Left ventricle myocardium inferior (tissue), 1 donor: Measurements from ENCODE around the gene SPATA6L. TPM values are rescaled to one million over a fixed set of nuclear protein-coding genes. Genes with fewer than 3 reads are reported as not detected.
A peak's percentile ranks its signal among the peaks of the same experiment; 100 is the strongest.
"Not testable (repeated sequence)": the region's sequence is repeated elsewhere in the genome, so short reads cannot be mapped to it uniquely, and the experiment has no call there.

Source experiments
- DNase-seq: peaks from one replicate; pipeline ENCODE4 v3.0.0-alpha.2; 2020
- H3K27ac ChIP-seq: fragments of 200-600 bp; replicated peaks from 2 replicates; pipeline ENCODE4 v1.8.0; 2021
- H3K27me3 ChIP-seq: fragments of 200-600 bp; 2 replicates; pipeline ENCODE4 v1.8.0; 2021; ENCODE audit warnings: low read depth
- H3K36me3 ChIP-seq: fragments of 200-600 bp; 2 replicates; pipeline ENCODE4 v1.8.0; 2021
- H3K4me1 ChIP-seq: fragments of 200-600 bp; 2 replicates; pipeline ENCODE4 v1.8.0; 2021
- H3K4me3 ChIP-seq: fragments of 200-600 bp; 2 replicates; pipeline ENCODE4 v1.8.0; 2021; ENCODE audit warnings: mild to moderate bottlenecking, moderate library complexity
- H3K9me3 ChIP-seq: fragments of 200-600 bp; replicated peaks from 2 replicates; pipeline ENCODE4 v1.8.0; 2021
- intact Hi-C: fragments of 100-400 bp; cut with micrococcal nuclease; formaldehyde crosslinking; loops from one replicate; pipeline ENCODE4 v1.11.0; 2022
- total RNA-seq: library from RNA; stranded (reverse); fragmentation: NEBNext Ultra II Directional; extraction: Animal tissue kit (Norgen Biotek cat#: 25700); gene quantifications from one replicate; pipeline ENCODE4 v1.2.1, GENCODE V29; 2021
- TF ChIP-seq, protein P1 (sequence below): fragments of 200-600 bp; IDR thresholded peaks from 2 replicates; pipeline ENCODE4 v1.8.0; 2021; ENCODE audit warnings: antibody characterized with exemption, mild to moderate bottlenecking, borderline replicate concordance
- donor health status: DM: no; HTN: yes; CAD: no; lungs with severe emphysema.

SPATA6L gene
- total RNA-seq, 1 donor from 2014 or later: 0.96 TPM

DNA sequence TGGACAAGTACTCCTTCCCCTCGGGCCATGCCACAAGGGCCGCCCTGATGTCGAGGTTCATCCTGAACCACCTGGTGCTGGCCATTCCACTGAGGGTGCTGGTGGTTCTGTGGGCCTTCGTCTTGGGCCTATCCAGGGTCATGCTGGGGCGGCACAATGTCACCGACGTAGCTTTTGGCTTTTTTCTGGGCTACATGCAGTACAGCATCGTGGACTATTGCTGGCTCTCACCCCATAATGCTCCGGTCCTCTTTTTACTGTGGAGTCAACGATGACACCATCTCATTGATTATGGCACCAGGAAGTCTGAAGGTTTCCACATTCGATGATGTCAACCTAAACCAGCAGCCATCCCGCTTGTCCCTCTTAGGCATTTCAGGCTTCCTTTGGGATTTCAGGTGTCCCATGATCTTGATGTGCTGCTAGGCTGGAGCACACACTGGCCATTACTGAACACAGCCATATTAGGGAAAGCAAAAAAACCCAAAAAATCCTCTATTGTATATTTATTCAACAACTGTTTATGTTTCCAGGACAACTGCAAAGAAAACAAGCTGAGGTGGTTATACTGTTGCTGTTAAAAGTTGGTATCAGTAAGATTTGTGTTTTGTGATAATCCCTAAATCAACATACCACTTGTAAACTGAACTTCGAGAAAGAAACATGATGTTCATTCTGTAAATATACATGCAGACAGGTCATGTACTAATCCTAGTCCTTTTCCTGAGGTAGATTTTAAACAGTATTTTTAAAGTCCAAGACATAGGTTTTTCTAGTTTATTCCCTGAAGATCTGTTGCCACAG lies 3.1 kb downstream of the SPATA6L start:
- TF ChIP-seq, protein P1, sequence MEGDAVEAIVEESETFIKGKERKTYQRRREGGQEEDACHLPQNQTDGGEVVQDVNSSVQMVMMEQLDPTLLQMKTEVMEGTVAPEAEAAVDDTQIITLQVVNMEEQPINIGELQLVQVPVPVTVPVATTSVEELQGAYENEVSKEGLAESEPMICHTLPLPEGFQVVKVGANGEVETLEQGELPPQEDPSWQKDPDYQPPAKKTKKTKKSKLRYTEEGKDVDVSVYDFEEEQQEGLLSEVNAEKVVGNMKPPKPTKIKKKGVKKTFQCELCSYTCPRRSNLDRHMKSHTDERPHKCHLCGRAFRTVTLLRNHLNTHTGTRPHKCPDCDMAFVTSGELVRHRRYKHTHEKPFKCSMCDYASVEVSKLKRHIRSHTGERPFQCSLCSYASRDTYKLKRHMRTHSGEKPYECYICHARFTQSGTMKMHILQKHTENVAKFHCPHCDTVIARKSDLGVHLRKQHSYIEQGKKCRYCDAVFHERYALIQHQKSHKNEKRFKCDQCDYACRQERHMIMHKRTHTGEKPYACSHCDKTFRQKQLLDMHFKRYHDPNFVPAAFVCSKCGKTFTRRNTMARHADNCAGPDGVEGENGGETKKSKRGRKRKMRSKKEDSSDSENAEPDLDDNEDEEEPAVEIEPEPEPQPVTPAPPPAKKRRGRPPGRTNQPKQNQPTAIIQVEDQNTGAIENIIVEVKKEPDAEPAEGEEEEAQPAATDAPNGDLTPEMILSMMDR: no peak
- no peaks in the 10 kb centered on the region for H3K27me3 ChIP-seq
- peaks cover 55% of the 10 kb centered on the region for H3K4me1 ChIP-seq
- no peak for DNase-seq
- no peaks in the 10 kb centered on the region for H3K9me3 ChIP-seq
- H3K36me3 ChIP-seq: no peaks in the 10 kb centered on the region
- intact Hi-C loops: no loop called here
- peak overlapping the region; percentile 90 for H3K4me3 ChIP-seq
- H3K27ac ChIP-seq: no peak overlapping the region

DNA sequence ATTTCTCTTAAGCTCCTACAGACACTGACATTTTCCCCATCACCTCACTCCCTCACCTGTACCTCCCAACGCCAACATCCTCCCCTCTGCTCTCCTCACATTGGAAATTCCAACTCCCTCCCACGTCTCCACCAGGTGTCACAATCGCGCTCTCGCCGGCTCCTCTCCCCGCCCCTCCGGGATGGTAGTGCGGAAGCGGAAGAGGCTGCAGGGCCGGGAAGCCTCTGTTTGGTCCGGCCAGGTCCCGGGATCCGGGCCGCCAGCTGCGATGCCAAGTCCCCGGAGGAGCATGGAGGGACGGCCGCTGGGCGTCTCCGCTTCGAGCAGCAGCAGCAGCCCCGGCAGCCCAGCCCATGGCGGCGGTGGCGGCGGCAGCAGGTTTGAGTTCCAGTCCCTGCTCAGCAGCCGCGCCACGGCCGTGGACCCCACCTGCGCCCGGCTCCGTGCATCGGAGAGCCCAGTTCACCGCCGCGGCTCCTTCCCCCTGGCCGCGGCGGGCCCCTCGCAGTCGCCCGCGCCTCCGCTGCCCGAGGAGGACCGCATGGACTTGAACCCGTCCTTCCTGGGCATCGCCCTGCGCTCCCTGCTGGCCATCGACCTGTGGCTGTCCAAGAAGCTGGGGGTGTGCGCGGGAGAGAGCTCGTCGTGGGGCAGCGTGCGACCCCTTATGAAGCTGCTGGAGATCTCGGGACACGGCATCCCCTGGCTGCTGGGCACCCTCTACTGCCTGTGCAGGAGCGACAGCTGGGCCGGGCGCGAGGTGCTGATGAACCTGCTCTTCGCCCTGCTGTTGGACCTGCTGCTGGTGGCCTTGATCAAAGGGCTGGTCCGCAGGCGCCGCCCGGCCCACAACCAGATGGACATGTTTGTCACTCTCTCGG lies 3.9 kb downstream of the SPATA6L start, which contains the start of gene PLPP6:
PLPP6 (plus strand) TSS at position 187 of the 881 bp plus-strand sequence; CDS start at position 269, 82 bp downstream.
- Histone ChIP-seq H3K4me1 (peaks cover 55% of the 10 kb centered on the region), H3K36me3 (no peaks in the 10 kb centered on the region), H3K27ac (peak within 1 kb of the TSS; percentile 85), H3K27me3 (no peaks in the 10 kb centered on the region), H3K4me3 (peak within 1 kb of the TSS; percentile 90), H3K9me3 (no peaks in the 10 kb centered on the region)
- intact Hi-C loops: no loop called here
- TF ChIP-seq, protein P1: peak; percentile 66
- DNase-seq: peak; percentile 85

DNA sequence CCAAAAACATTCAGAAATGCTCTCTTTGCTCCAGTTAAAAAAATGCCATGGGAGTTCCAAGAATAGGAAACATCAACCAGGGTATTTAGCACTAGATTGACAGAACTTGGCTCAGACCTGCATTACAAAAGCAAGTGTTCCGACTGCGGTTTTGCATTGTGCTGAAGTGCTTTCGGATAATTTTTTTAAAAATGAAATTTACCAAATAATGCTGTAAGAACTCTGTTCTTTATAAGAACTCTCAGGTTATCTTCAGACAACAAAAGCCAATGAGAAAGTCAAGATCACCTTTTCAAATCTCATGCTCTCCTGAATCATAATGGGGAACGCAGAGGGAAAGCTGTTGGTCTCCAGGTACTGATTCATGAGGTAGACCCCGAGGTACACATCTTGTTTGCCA lies 4.7 kb downstream of the SPATA6L start:
- Histone ChIP-seq H3K4me1 (peaks cover 52% of the 10 kb centered on the region), H3K4me3 (peak overlapping the region; percentile 90), H3K27me3 (no peaks in the 10 kb centered on the region), H3K36me3 (no peaks in the 10 kb centered on the region), H3K27ac (peak overlapping the region; percentile 85), H3K9me3 (no peaks in the 10 kb centered on the region)
- intact Hi-C loops: no loop called here
- no peak for DNase-seq
- TF ChIP-seq, protein P1: no peak

DNA sequence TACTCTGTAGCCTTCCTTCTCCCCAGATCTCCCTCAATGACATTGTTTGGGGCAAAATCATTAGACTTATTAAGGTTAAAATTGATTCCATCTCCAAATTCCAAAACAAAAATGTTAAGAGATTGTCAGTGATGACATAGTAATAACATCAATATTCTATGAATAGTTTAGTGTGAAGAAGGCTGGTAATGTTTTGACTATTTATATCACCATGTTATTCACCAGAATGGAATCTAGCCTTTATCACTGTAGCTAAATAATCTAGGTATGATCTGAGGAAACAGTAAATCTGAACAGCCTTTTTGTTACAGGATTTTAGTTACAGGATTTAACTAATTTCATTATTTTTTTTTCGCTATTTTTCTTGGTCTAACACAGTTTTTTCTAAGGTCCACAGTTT lies 5.1 kb downstream of the SPATA6L start:
- Histone ChIP-seq H3K9me3 (no peaks in the 10 kb centered on the region), H3K27ac (no peak overlapping the region), H3K27me3 (no peaks in the 10 kb centered on the region), H3K4me1 (peaks cover 49% of the 10 kb centered on the region), H3K36me3 (no peaks in the 10 kb centered on the region), H3K4me3 (no peak overlapping the region)
- DNase-seq: no peak
- intact Hi-C loops: no loop called here
- TF ChIP-seq, protein P1: no peak

DNA sequence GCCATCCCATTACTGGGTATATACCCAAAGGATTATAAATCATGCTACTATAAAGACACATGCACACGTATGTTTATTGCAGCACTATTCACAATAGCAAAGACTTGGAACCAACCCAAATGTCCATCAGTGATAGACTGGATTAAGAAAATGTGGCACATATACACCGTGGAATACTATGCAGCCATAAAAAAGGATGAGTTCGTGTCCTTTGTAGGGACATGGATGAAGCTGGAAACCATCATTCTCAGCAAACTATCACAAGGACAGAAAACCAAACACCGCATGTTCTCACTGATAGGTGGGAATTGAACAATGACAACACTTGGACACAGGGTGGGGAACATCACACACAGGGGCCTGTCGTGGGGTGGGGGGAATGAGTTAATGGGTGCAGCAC lies 5.6 kb downstream of the SPATA6L start:
- H3K9me3 ChIP-seq, H3K27ac ChIP-seq, H3K27me3 ChIP-seq, H3K36me3 ChIP-seq, DNase-seq, H3K4me3 ChIP-seq, intact Hi-C loops: not testable (repeated sequence)
- peaks cover 44% of the 10 kb centered on the region for H3K4me1 ChIP-seq
